ENCODE results near the gene GLB1L.
"Not testable (repeated sequence)": the region's sequence is repeated elsewhere in the genome, so short reads cannot be mapped to it uniquely, and the experiment has no call there.

The GLB1L gene

DNA sequence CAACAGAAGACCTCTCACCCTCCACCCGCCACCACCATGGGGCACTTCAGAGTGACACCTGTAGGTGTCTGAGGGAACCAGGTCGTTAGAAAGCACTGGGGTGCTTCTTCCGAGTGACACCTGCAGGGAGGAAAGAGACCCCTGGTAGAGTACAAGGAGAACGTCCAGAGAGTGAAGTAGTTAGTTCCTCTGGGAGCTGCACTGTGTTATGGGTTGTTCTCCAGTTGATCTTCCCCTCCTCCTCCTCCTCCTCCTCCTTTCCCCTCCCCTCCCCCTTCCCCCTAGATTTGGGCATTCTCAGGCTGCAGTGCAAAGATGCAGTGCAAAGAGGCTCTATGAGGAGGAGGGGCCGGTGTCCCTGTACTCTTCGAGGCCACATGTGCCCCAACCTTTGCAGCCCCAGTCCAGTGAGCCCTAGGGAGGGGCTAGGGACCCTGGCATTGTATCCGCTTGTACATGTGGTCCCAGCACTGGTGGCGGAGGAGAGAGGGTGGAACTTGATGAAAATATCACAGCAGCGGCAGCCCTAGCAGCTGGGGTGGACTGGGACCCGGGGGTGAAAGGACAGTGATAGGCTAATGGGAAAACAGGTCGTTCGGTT, 34.8 kb upstream of the GLB1L start:
- DNase-seq = no peak

- peak; percentile 95 for DNase-seq
Measured at GRCh38 chr2:219279151-219279915, 34.1 kb upstream of the GLB1L start, which contains the start of gene DNAJB2. Gene DNAJB2 (plus strand): TSS chr2:219279366. CDS start chr2:219279834, 468 bp downstream.

DNA sequence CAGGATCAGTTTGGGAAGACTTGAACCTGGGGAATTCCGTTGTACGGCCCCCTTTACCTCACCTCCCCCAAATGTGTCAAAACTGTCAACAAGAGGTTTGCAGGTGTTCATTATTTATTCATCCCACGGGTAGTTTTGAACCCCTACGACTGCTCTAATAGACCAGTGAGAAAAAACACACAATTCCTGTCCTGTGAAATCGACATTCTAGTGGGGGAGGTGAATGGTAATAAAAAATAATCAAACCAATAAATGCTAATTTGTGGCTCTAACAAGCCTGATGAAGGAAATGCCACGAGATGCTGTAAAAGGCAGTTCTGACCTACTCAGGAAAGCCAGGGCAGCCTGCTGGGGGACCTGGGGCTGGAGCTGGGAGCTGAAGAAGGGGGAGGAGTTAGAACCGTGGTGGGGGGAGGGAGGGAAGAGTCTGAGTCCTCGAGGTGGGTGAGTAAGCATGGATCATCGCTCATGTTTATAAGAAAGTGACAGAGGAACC, 33.5 kb upstream of the GLB1L start:
- no peak for DNase-seq

- peak; percentile 71 for DNase-seq
Measured at GRCh38 chr2:219277703-219278654, 32.7 kb upstream of the GLB1L start.

GRCh38 chr2:219274361-219274921, 29.2 kb upstream of the GLB1L start:
- no peak for DNase-seq

DNA sequence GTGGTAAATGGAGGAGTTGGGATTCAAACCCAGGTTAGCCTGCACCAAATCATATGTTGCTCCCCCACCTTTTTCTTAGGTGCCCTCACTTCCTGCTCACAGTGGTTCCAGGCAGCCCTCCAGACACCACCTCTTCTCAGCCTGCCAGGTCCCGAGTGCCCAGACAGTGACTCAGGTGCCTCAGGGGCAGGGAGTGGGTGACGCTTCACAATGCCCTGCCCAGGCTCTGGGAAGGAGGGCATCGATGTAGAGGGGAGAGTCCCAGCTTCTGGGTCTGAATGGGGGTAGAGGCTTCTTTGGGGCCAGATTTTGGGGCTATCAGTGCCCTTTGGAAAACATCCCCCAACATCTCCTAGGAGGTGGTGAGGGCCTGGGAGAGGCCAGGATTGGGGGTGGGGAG, 28.7 kb upstream of the GLB1L start:
- no peak for DNase-seq

DNA sequence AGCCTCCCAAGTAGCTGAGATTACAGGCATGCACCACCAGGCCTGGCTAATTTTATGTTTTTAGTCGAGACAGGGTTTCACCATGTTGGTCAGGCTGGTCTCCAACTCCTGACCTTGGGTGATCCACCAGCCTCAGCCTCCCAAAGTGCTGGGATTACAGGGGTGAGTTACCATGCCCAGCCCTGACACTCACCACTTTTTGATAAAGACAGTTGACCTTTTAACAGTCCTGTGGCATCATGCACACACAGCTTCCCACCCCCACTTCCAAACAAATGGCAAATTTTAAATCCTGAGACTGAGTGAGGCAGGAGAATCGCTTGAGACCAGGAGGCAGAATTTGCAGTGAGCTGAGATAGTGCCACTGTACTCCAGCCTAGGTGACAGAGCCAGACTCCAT, 27.8 kb upstream of the GLB1L start:
- DNase-seq = no peak

DNA sequence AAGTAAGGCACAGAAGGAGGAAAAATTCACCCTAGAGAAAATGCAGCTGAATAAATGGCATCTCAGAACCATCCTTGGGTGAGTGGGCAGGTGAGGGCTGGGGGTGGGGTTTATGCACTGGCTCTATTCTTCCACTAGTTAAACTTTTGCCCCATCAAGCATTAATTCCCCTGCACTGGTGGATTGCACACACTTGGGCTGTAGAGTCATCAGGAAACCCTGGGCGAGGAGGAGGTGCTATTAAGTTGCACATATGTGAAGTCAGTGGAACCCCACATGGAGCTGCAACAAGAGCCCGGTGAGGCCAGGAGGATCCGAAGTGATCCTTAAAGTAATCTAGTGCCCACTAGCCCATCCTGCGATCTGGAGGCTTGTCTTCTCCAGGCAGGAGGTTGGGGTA, 27.1 kb upstream of the GLB1L start:
- DNase-seq = no peak

DNA sequence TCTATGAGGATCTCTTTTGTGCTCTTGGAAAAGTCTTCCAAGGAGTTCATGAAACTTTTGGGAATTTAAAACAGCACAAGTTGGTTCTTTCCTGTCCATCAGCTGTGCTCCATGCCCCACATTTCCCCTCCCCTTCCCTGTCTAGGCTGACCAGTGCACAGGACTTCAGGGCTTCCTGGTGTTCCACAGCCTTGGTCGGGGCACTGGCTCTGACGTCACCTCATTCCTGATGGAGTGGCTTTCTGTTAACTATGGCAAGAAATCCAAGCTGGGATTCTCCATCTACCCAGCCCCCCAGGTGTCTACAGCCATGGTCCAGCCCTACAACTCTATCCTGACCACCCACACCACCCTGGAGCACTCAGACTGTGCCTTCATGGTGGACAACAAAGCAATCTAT, 25.8 kb upstream of the GLB1L start:
- DNase-seq = no peak

- DNase-seq = no peak
Measured at GRCh38 chr2:219270055-219270372, 24.8 kb upstream of the GLB1L start.

GRCh38 chr2:219269362-219270054, 24.3 kb upstream of the GLB1L start:
- no peak for DNase-seq

DNA sequence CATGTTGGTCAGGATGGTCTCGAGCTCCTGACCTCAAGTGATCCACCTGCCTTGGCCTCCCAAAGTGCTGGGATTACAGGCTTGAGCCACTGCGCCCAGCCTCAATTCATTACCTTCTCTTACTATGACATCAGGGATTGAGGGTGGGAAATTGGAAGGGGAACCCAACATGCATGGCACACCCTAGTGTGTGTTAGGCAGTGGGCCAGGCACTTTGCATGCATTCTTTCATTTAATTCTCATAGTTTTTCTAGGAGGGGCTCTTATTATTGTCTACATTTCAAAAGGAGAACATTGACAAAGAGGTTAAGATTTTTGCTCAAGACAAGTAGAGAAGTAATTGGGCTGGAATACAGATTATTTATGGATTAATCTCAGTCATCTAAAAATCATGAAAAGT, 23.1 kb upstream of the GLB1L start:
- no peak for DNase-seq

GRCh38 chr2:219266886-219267285, 21.6 kb upstream of the GLB1L start:
- DNase-seq = no peak

- no peak for DNase-seq
Measured at GRCh38 chr2:219266232-219266631, 21.0 kb upstream of the GLB1L start.

DNA sequence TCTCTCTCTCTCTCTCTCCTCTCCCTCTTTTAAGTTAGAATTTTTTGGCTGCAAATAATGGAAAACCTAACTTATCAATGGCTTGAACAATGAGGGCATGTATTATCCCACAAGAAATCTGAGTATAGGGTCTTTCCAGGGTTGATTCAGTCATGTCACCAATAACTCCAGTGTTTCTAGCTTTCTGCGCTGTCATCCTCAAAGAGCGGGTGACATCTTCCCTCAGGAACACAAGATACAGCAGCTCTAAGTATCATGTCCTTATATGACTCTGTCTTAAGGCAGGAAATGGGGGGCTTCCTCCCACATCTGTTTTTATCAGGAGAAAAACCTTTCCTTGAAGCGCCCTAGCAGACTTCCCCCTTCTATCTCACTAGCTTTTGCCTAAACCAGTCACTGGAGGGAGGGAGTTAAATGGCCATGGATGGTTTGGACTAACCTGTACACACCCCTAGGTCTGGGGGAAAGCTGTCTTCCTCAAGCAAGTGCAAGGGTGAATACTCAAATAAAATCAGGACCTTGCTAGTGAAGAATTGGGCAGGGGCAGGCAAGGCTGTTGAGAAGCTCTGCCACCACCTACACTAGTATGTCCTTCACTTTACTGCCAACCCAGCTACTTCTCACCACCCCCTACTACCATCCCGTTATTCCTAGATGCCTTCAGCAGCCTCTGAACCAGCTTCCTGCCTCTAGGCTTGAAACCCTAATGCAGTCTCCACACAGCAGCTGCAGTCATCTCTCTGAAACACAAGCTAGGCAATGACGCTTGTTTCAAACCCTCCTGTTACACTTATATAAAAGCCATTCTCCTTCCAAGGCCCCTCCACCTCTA, 16.0 kb upstream of the GLB1L start:
- no peak for DNase-seq

- DNase-seq = not testable (repeated sequence)
Measured at GRCh38 chr2:219258942-219259341, 13.7 kb upstream of the GLB1L start.

DNA sequence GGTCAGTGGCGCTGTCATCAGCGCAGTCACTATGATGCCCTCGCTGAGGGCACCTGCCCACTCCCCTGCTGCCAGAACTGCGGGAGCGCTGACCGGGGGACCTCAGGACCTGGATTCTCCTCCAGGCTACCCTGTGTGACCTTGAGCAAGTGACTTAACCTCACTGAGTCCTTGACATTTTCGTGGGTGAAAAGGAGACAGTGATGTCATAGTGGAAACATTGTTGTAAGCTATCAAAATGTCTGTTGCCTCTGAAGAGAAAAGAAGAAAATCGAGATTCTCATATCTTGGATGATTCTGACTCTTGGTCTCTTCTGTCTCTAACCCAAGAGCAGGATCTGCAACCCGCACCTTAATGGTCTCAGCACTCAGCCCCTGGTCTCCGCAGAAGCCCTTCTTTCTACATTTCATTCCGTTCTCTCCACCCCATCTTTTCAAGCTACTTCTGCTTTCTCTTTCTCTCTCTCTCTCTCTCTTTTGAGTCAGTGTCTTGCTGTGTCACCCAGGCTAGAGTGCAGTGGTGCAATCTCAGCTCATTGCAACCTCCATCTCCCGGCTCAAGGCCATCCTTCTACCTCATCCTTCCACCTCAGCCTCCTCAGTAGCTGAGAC, 9.5 kb upstream of the GLB1L start:
- no peak for DNase-seq

DNA sequence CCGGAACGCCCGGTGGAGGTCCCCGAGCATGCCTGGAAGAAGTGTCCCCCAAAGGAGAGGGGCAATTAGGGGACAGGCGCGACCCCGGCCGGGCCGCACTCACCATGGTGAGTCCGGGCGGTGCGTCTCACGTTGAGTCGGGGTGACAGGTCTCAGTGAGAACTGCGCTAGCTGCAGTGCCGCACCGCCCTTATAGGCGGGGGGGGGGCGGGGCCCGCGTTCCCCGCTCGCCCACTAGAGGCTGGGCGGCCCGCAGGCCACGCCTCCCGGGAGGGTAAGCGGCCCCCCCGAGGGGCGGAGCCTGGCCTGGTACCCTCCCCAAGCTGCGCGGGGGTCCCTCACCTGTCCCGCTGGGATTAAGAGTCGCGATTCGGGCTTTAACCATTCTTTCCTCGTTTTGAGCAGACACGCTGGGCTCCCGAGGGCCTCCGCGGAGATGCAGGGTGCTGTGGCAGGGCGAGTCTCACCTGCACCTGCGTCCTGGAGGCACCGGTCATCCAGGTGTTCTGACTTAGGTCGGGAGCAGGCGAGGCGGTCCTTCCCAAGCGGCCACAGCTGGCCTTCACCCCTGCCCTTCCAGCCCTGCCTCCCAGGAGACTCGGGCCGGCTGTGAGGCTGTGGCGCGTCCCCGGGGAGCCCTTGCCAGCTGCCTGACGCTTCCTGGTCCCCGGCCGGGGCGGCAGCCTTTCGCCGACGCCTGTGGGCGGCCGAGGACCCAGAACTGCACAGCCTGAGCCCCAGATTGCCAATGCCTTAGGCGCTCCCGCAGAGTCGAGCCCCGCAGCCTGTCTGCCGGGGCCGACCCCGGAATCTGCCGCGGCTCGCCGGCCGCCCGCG, 8.7 kb upstream of the GLB1L start, which contains the start of gene TUBA4A:
Gene TUBA4A, minus strand, starts transcription at position 166 of the 837 bp plus-strand sequence. Its CDS starts 60 bp downstream, at position 106.
- DNase-seq = peak; percentile 45

GRCh38 chr2:219252900-219253752, 7.9 kb upstream of the GLB1L start, which contains the start of gene TUBA4B:
Gene TUBA4B (plus strand): TSS chr2:219253243. CDS start chr2:219253408, 165 bp downstream.
- DNase-seq = no peak

All from NCI-H748 treated with DMSO at 0.1 percent for 48 hours (cell line).